ENCODE results near the gene NSUN6. TPM values are rescaled to one million over a fixed set of nuclear protein-coding genes. Genes with fewer than 3 reads are reported as not detected.
A peak's percentile ranks its signal among the peaks of the same experiment; 100 is the strongest.
"Not testable (repeated sequence)": the region's sequence is repeated elsewhere in the genome, so short reads cannot be mapped to it uniquely, and the experiment has no call there.

The NSUN6 gene
- total RNA-seq, 4 donors from 2014 or later, result 7.3 to 17.8 (median 7.9) TPM

DNA sequence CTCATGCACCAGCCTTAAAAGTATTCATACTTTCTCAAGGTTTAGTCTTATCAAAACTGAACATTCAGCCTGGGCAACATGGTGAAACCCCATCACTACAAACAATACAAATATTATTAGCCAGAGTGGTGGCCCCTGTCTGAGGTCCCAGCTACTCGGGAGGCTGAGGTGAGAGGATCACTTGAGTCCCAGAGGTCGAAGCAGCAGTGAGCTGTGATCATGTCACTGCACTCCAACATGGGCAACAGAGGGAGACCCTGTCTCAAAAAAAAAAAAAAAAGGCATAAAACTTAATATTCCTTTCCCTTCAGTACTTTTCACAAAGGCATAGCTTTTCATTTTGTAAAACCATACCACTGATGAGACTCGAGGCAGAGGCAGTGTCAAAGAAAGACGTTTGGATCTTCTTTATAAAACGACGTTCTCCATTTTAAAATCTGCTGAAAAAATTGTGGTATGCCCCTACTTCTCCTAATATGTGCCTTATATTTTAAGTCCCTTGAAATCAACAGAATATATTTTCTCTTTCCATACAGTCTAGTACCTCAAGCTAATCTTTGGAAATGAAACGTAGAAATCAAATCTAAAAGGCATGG is 1.9 kb downstream of the NSUN6 start:
- no peak for DNase-seq (ENCODE audit: low spot score)
- TF ChIP-seq CTCF (IDR thresholded peaks at IDR 0.05), result no peak
- ATAC-seq (ENCODE audit: low FRiP score), result no peak

- DNase-seq (ENCODE audit: low spot score), result no peak
- no peak for ATAC-seq (ENCODE audit: low FRiP score)
- TF ChIP-seq CTCF (IDR thresholded peaks at IDR 0.05), result no peak
These were observed 3.4 kb downstream of the NSUN6 start for GRCh38 chr10:18647945-18648344.

DNA sequence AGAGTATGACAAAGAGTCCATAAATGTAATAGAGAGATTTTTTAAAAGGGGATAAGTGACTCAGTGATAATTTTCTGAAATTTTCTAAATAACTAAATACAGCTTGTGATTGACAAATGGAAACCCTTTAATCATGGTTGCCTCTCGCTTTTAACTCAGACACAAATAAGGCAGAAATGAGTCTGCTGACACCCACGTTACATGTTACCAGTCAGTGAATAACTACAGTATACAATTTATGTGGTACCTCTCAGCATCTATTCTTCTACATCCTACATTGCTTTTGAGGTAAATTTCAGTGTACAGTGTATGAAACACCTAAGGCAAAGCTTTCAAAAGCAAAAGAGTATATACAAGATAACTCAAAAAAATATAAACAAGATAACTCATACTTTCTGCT is 4.2 kb downstream of the NSUN6 start:
- no peak for TF ChIP-seq CTCF (IDR thresholded peaks at IDR 0.05)
- ATAC-seq (ENCODE audit: low FRiP score) (no peak), DNase-seq (ENCODE audit: low spot score) (no peak)

DNA sequence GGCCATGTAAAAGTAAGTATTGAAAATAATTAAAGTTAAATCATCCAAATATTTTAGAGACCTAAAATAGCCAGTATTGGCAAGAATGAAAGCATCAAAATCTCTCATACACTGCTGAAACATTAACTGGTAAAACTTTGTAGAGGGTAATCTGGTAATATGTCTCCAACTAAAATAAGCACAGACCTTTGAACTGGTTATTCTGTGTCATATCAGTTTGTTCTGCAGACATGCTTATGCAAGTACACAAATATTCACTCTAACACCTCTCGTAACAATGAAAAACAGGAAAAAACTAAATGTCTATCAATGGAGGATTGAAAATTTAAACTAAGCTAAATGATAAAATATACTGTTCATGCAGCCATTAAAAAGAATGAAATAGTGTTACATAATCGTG is 11.7 kb downstream of the NSUN6 start:
- not testable (repeated sequence) for DNase-seq (ENCODE audit: low spot score)

GRCh38 chr10:18637400-18637799 is 14.0 kb downstream of the NSUN6 start:
- ATAC-seq (ENCODE audit: low FRiP score); DNase-seq (ENCODE audit: low spot score): not testable (repeated sequence)

More for the DNA sequence above, 11.7 kb downstream of the NSUN6 start:
- ATAC-seq (ENCODE audit: low FRiP score), result not testable (repeated sequence)

DNA sequence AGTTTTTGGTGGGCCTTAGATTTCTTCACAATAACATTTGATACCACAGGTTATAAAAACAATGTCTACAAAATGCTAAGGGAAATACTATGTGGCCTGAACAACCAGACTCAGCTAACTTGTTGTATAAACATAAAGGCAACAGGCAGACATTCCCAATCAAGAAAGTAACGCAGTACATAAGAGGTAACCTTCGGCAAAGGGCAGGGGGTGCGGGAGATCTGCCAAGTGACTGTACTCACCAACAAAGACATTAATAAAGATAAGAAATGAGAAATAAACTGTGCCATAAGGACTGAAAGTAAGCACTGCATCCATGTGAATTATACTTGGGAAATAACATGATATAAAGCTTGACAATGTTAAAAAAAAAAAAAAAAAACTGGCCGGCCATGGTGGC is 15.4 kb downstream of the NSUN6 start:
- DNase-seq (ENCODE audit: low spot score) (no peak), ATAC-seq (ENCODE audit: low FRiP score) (no peak)
- TF ChIP-seq CTCF (IDR thresholded peaks at IDR 0.05), result no peak

DNA sequence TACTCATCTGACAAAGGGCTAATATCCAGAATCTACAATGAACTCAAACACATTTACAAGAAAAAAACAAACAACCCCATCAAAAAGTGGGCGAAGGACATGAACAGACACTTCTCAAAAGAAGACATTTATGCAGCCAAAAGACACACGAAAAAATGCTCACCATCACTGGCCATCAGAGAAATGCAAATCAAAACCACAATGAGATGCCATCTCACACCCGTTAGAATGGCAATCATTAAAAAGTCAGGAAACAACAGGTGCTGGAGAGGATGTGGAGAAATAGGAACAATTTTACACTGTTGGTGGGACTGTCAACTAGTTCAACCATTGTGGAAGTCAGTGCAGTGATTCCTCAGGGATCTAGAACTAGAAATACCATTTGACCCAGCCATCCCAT is 18.9 kb downstream of the NSUN6 start:
- not testable (repeated sequence) for ATAC-seq (ENCODE audit: low FRiP score)

DNA sequence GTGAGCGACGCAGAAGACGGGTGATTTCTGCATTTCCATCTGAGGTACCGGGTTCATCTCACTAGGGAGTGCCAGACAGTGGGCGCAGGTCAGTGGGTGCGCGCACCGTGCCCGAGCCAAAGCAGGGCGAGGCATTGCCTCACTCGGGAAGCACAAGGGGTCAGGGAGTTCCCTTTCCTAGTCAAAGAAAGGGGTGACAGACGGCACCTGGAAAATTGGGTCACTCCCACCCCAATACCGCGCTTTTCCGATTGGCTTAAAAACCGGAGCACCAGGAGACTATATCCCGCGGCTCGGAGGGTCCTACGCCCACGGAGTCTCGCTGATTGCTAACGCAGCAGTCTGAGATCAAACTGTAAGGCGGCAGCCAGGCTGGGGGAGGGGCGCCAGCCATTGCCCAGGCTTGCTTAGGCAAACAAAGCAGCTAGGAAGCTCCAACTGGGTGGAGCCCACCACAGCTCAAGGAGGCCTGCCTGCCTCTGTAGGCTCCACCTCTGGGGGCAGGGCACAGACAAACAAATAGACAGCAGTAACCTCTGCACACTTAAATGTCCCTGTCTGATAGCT is 23.9 kb downstream of the NSUN6 start:
- peak; percentile 42 for DNase-seq (ENCODE audit: low spot score)
- not testable (repeated sequence) for ATAC-seq (ENCODE audit: low FRiP score)

More for the DNA sequence above, 18.9 kb downstream of the NSUN6 start:
- not testable (repeated sequence) for DNase-seq (ENCODE audit: low spot score)

DNA sequence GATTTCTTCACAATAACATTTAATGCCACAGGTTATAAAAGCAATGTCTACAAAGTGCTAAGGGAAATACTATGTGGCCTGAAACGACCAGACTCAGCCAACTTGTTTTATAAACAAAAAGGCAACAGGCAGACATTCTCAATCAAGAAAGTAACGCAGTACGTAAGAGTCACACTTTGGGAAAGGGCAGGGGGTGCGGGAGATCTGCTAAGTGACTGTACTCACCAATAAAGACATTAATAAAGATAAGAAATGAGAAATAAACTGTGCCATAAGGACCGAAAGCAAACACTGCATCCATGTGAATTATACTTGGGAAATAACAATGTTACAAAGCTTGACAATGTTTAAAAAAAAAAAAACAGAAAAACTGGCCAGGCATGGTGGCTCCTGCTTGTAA is 25.5 kb downstream of the NSUN6 start:
- ATAC-seq (ENCODE audit: low FRiP score) (no peak), DNase-seq (ENCODE audit: low spot score) (no peak)
- TF ChIP-seq CTCF (IDR thresholded peaks at IDR 0.05), result no peak

DNA sequence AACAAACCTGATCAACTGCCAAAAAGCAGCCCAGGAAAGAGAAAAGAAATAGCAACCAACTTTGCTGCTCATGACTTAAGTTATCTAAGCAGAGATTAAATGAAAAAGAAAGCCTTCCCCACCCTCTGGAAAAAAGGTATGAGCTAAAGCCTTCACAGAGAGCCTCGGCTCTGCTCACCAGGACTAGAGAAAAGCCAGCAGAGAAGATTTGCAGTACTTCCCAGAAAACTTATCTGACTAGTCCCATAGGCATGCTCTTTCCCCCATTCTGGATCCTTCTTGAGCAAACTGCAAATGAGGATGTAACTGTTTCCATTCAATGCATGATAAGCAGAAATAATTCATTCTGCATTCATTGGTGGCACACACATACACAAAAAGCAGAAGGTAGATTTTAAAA is 27.7 kb downstream of the NSUN6 start:
- not testable (repeated sequence) for ATAC-seq (ENCODE audit: low FRiP score)

More for the DNA sequence above, 27.7 kb downstream of the NSUN6 start:
- not testable (repeated sequence) for DNase-seq (ENCODE audit: low spot score)

All from omental fat pad (tissue), 4 donors.